Gastrocnemius medialis (tissue), 4 donors: ENCODE measurements around the gene THPO. TPM values are rescaled to one million over a fixed set of nuclear protein-coding genes. Genes with fewer than 3 reads are reported as not detected.
A peak's percentile ranks its signal among the peaks of the same experiment; 100 is the strongest.

Source experiments
- ATAC-seq, 2 donors: fragments of 150-250 bp; one replicate each; pipeline ENCODE4 v1.9.1; 2016
- DNase-seq, 2 donors: peaks; one replicate each; pipeline ENCODE4 v3.0.0-alpha.2; 2019
- H3K27ac ChIP-seq, 4 donors: fragments of 200-600 bp; sonication (generic); 1 replicate in 1 of 4; 2 replicates in 3 of 4; pipeline ENCODE4 v1.5.1; 2016 to 2018; ENCODE audit warnings: mild to moderate bottlenecking in 2 of 4, moderate library complexity in 1 of 4
- H3K27me3 ChIP-seq, 3 donors: fragments of 200-600 bp; sonication (generic) in 2 of 3; 1 replicate in 1 of 3; 2 replicates in 2 of 3; pipeline versions ENCODE4 v1.5.1 to v1.6.0; 2016 to 2019; ENCODE audit warnings: mild to moderate bottlenecking in 1 of 3, moderate library complexity in 1 of 3
- H3K36me3 ChIP-seq, 2 donors: fragments of 200-600 bp; sonication (generic) in 1 of 2; one replicate each; pipeline ENCODE4 v1.5.1; 2017 to 2018
- H3K4me1 ChIP-seq, 2 donors: fragments of 200-600 bp; sonication (generic) in 1 of 2; one replicate each; pipeline ENCODE4 v1.5.1; 2016 to 2017; ENCODE audit warnings: mild to moderate bottlenecking in 2 of 2
- H3K4me3 ChIP-seq, 4 donors: fragments of 200-600 bp; sonication (generic) in 3 of 4; 1 replicate in 1 of 4; 2 replicates in 3 of 4; pipeline ENCODE4 v1.5.1; 2016 to 2019; ENCODE audit warnings: mild to moderate bottlenecking in 2 of 4
- H3K9me3 ChIP-seq, 3 donors: fragments of 200-600 bp; sonication (generic) in 2 of 3; 1 replicate in 1 of 3; 2 replicates in 2 of 3; pipeline ENCODE4 v1.5.1; 2016 to 2019
- CTCF ChIP-seq, 5 experiments: fragments of 450-650 bp in 3 of 5; fragments of 200-600 bp in 2 of 5; sonication (generic) in 2 of 5; IDR thresholded peaks in 4 of 5; conservative IDR thresholded peaks in 1 of 5; 1 replicate in 4 of 5; 2 replicates in 1 of 5; pipeline ENCODE4 v1.5.1; 2016 to 2019; ENCODE audit warnings: antibody characterized with exemption in 5 of 5, mild to moderate bottlenecking in 3 of 5, moderate library complexity in 3 of 5
- POLR2A ChIP-seq, 2 donors: fragments of 450-650 bp; IDR thresholded peaks; one replicate each; pipeline ENCODE4 v1.6.1; 2017; ENCODE audit warnings: antibody characterized with exemption in 2 of 2, mild to moderate bottlenecking in 2 of 2, moderate library complexity in 2 of 2
- in situ Hi-C, 4 donors: fragments of 200-750 bp; cut with MboI; loops; one replicate each; pipeline versions ENCODE4 v1.15.0 to v1.8.0; 2017; ENCODE audit warnings: low sequenced_read_pairs in 4 of 4
- intact Hi-C: fragments of 100-400 bp; cut with DNase I; formaldehyde crosslinking; loops from one replicate; pipeline ENCODE4 v1.15.1; 2023; ENCODE audit warnings: low total_unique reads
- total RNA-seq, 4 donors: library from RNA; depleted of rRNA; stranded (reverse); fragments of >200 nt; gene quantifications; one replicate each; pipeline versions ENCODE4 v1.1.0 to v1.2.3, GENCODE V29; 2016

THPO gene
- 1 to 10 TPM in 1 of 4 donors, under 1 TPM in 2, not detected in 1; 0.36 to 2.5 (median 0.69) TPM for total RNA-seq

- intact Hi-C loops (no loop called here), in situ Hi-C loops (loop anchor here in 3 of 4 donors (10.0 kb wide), 2 partner anchors 137 to 167 kb away; no protein-coding TSS in a partner anchor)
- Histone ChIP-seq H3K27ac (peak within 1 kb of the TSS; percentile 78 to 85 (median 83)), H3K4me1 (peaks cover 19 to 23% of the 10 kb centered on the region in 2 donors), H3K4me3 (peak within 1 kb of the TSS in 3 of 4 donors; percentile 20 to 47 (median 32)), H3K36me3 (no peaks in the 10 kb centered on the region), H3K9me3 (no peaks in the 10 kb centered on the region), H3K27me3 (peaks cover 4 to 15% (median 5%) of the 10 kb centered on the region in 3 donors)
- TF ChIP-seq POLR2A (IDR thresholded peaks at IDR 0.05) (no peak), CTCF (IDR thresholded peaks at IDR 0.05 in 4 of 5, conservative IDR thresholded peaks at IDR 0.05 in 1 of 5) (no peak)
- DNase-seq (peak in 1 of 2 donors; percentile 43), ATAC-seq (peak; percentile 18 to 32)
These were observed at the start of gene THPO for GRCh38 chr3:184377882-184378445. TSS of gene THPO (minus strand) at chr3:184378207. CDS start at chr3:184376259, 1,948 bp downstream.

- no peaks in the 10 kb centered on the region for H3K4me1 ChIP-seq
- DNase-seq (no peak), ATAC-seq (no peak)
- intact Hi-C loops: no loop called here
- no peak for TF ChIP-seq POLR2A (IDR thresholded peaks at IDR 0.05)
- no peak for TF ChIP-seq CTCF (IDR thresholded peaks at IDR 0.05 in 4 of 5, conservative IDR thresholded peaks at IDR 0.05 in 1 of 5)
- in situ Hi-C loops: no loop called here
- H3K4me3 ChIP-seq: no peak overlapping the region
- no peaks in the 10 kb centered on the region for H3K9me3 ChIP-seq
- H3K27me3 ChIP-seq: no peaks in the 10 kb centered on the region
- no peak overlapping the region for H3K27ac ChIP-seq
- H3K36me3 ChIP-seq: no peaks in the 10 kb centered on the region
These were observed 48.7 kb upstream of the THPO start for GRCh38 chr3:184426691-184427141.

GRCh38 chr3:184423561-184423960 is 45.6 kb upstream of the THPO start:
- no peak overlapping the region for H3K27ac ChIP-seq
- ATAC-seq (no peak), DNase-seq (no peak)
- TF ChIP-seq CTCF (IDR thresholded peaks at IDR 0.05 in 4 of 5, conservative IDR thresholded peaks at IDR 0.05 in 1 of 5) (no peak), POLR2A (IDR thresholded peaks at IDR 0.05) (no peak)
- no peaks in the 10 kb centered on the region for H3K36me3 ChIP-seq
- in situ Hi-C loops: no loop called here
- H3K9me3 ChIP-seq: no peaks in the 10 kb centered on the region
- H3K27me3 ChIP-seq: no peaks in the 10 kb centered on the region
- H3K4me1 ChIP-seq: no peaks in the 10 kb centered on the region
- H3K4me3 ChIP-seq: no peak overlapping the region
- intact Hi-C loops: no loop called here

GRCh38 chr3:184419171-184419570 is 41.2 kb upstream of the THPO start:
- H3K4me3 ChIP-seq: no peak overlapping the region
- intact Hi-C loops: no loop called here
- H3K9me3 ChIP-seq: no peaks in the 10 kb centered on the region
- no peak for ATAC-seq
- TF ChIP-seq CTCF (IDR thresholded peaks at IDR 0.05 in 4 of 5, conservative IDR thresholded peaks at IDR 0.05 in 1 of 5) (no peak), POLR2A (IDR thresholded peaks at IDR 0.05) (no peak)
- in situ Hi-C loops: no loop called here
- no peaks in the 10 kb centered on the region for H3K27me3 ChIP-seq
- no peaks in the 10 kb centered on the region for H3K4me1 ChIP-seq
- no peaks in the 10 kb centered on the region for H3K36me3 ChIP-seq
- H3K27ac ChIP-seq: no peak overlapping the region
- no peak for DNase-seq
